Ishikawa (cell line): Measurements from ENCODE around the gene P3H2.

Source experiments
- CEBPB ChIP-seq: IDR thresholded peaks from 2 replicates; pipeline ENCODE4 v1.6.1; 2012
- CREB1 ChIP-seq: IDR thresholded peaks from 2 replicates; pipeline ENCODE4 v1.6.1; 2012; ENCODE audit warnings: low read depth
- EGR1 ChIP-seq: IDR thresholded peaks from 2 replicates; pipeline ENCODE4 v1.6.1; 2012
- EP300 ChIP-seq: IDR thresholded peaks from 2 replicates; pipeline ENCODE4 v1.6.1; 2012; ENCODE audit warnings: borderline replicate concordance
- FOXM1 ChIP-seq: IDR thresholded peaks from 2 replicates; pipeline ENCODE4 v1.6.1; 2012; ENCODE audit warnings: low read depth, borderline replicate concordance
- RAD21 ChIP-seq: IDR thresholded peaks from 2 replicates; pipeline ENCODE4 v1.6.1; 2012; ENCODE audit warnings: low read depth
- TAF1 ChIP-seq: IDR thresholded peaks from 2 replicates; pipeline ENCODE4 v1.6.1; 2012; ENCODE audit warnings: low read depth, mild to moderate bottlenecking
- TCF12 ChIP-seq: IDR thresholded peaks from 2 replicates; pipeline ENCODE4 v1.6.1; 2012; ENCODE audit warnings: low read depth
- TEAD4 ChIP-seq: IDR thresholded peaks from 2 replicates; pipeline ENCODE4 v1.6.1; 2012
- YY1 ChIP-seq: IDR thresholded peaks from 2 replicates; pipeline ENCODE4 v1.6.1; 2012; ENCODE audit warnings: low read depth
- ZBTB7A ChIP-seq: IDR thresholded peaks from 2 replicates; pipeline ENCODE4 v1.6.1; 2012; ENCODE audit warnings: low read depth
- TF ChIP-seq, protein P1 (sequence below): IDR thresholded peaks from 2 replicates; pipeline ENCODE4 v1.6.1; 2012
- TF ChIP-seq, protein P2 (sequence below): IDR thresholded peaks from 2 replicates; pipeline ENCODE4 v1.6.1; 2012
- TF ChIP-seq, protein P3 (sequence below): IDR thresholded peaks from 2 replicates; pipeline ENCODE4 v1.6.1; 2012; ENCODE audit warnings: low read depth, mild to moderate bottlenecking

DNA sequence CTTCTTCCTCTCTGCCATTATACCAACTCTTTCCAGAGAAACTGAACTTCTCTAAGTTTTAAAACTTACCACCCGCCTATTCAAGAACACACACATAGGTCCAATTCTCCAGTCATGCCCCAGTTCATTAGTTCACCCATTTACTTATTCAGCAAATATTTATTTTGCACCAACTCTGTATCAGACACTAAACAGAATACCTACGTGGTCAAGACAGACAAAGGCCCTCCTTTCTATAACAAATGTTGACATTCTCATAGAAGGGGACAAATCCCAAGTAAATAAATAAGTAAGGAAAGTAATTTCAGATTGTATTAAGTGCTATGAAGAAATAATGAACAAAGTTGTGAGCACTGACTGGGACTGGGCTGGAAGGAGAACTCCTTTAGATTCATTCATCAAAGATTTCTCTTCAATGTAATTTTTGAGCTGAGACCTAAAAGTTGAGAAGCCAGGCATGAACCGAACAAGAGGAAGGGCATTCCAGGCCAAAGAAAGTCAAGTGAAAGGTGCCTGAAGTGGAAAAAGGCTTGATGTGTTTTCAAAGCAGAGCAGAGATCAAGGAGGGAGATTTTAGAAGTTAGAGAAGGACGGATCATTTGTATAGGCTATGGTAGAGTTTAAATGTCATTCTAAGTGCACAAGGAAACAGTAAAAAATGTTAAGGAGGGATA is 120.4 kb downstream of the P3H2 start:
- TF ChIP-seq TAF1 (no peak), FOXM1 (no peak), RAD21 (no peak), YY1 (no peak), CEBPB (no peak), EP300 (no peak), EGR1 (no peak), CREB1 (no peak), TEAD4 (no peak), ZBTB7A (no peak), TCF12 (no peak)
- TF ChIP-seq, protein P1, sequence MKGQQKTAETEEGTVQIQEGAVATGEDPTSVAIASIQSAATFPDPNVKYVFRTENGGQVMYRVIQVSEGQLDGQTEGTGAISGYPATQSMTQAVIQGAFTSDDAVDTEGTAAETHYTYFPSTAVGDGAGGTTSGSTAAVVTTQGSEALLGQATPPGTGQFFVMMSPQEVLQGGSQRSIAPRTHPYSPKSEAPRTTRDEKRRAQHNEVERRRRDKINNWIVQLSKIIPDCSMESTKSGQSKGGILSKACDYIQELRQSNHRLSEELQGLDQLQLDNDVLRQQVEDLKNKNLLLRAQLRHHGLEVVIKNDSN, result no peak
- TF ChIP-seq, protein P2, sequence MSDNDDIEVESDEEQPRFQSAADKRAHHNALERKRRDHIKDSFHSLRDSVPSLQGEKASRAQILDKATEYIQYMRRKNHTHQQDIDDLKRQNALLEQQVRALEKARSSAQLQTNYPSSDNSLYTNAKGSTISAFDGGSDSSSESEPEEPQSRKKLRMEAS, result no peak
- TF ChIP-seq, protein P3, sequence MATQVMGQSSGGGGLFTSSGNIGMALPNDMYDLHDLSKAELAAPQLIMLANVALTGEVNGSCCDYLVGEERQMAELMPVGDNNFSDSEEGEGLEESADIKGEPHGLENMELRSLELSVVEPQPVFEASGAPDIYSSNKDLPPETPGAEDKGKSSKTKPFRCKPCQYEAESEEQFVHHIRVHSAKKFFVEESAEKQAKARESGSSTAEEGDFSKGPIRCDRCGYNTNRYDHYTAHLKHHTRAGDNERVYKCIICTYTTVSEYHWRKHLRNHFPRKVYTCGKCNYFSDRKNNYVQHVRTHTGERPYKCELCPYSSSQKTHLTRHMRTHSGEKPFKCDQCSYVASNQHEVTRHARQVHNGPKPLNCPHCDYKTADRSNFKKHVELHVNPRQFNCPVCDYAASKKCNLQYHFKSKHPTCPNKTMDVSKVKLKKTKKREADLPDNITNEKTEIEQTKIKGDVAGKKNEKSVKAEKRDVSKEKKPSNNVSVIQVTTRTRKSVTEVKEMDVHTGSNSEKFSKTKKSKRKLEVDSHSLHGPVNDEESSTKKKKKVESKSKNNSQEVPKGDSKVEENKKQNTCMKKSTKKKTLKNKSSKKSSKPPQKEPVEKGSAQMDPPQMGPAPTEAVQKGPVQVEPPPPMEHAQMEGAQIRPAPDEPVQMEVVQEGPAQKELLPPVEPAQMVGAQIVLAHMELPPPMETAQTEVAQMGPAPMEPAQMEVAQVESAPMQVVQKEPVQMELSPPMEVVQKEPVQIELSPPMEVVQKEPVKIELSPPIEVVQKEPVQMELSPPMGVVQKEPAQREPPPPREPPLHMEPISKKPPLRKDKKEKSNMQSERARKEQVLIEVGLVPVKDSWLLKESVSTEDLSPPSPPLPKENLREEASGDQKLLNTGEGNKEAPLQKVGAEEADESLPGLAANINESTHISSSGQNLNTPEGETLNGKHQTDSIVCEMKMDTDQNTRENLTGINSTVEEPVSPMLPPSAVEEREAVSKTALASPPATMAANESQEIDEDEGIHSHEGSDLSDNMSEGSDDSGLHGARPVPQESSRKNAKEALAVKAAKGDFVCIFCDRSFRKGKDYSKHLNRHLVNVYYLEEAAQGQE, result no peak
